ENCODE data around the gene PASK. TPM values are rescaled to one million over a fixed set of nuclear protein-coding genes. Genes with fewer than 3 reads are reported as not detected.

PASK gene
- total RNA-seq, 4 donors from 2014 or later, result 4.1 to 8.1 (median 5.9) TPM

DNA sequence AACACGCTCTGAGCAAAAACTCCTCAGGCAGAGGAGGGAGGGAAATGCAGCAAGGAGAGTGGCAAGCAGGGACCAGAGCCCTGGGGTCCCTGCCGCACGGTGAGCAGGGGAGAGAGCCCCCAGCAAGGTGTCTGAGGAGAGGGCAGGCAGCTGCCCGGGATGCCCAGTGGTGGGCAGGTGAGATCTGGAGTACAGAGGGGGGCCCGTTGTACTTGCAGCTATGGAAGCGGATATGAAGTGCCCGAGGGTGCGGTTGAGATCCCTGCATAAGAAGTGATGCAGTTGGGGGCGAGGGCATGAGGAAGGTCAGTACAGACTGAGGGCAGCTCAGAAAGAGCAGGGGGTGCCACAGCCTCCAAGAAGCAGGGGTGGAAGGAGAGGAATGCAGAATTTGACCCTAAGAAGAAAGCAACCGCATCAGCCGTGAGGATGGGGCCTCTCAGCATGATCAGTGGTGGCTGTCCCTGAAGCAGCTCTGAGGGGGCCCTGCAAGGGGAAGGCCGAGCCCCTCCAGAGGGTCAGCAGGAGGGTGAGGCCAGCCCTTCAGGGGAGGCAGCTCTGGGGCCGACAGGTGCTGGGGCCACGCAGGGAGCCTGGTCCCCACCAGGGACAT is 76.6 kb downstream of the PASK start:
- no peak overlapping the region for H3K4me3 ChIP-seq
- no peaks in the 10 kb centered on the region for H3K4me1 ChIP-seq
- H3K27ac ChIP-seq, result no peak overlapping the region
- WGBS, 2 donors, result 54 to 71% methylated on average over 12 of the region's 14 CpGs
- DNase-seq (ENCODE audit: low spot score in 2 of 2), result peak in 1 of 2 donors; percentile 9
- no peaks in the 10 kb centered on the region for H3K27me3 ChIP-seq
- H3K9me3 ChIP-seq, result no peaks in the 10 kb centered on the region
- H3K36me3 ChIP-seq, result peaks cover 0 to 93% (median 0%) of the 10 kb centered on the region in 3 donors
- TF ChIP-seq, protein P1, sequence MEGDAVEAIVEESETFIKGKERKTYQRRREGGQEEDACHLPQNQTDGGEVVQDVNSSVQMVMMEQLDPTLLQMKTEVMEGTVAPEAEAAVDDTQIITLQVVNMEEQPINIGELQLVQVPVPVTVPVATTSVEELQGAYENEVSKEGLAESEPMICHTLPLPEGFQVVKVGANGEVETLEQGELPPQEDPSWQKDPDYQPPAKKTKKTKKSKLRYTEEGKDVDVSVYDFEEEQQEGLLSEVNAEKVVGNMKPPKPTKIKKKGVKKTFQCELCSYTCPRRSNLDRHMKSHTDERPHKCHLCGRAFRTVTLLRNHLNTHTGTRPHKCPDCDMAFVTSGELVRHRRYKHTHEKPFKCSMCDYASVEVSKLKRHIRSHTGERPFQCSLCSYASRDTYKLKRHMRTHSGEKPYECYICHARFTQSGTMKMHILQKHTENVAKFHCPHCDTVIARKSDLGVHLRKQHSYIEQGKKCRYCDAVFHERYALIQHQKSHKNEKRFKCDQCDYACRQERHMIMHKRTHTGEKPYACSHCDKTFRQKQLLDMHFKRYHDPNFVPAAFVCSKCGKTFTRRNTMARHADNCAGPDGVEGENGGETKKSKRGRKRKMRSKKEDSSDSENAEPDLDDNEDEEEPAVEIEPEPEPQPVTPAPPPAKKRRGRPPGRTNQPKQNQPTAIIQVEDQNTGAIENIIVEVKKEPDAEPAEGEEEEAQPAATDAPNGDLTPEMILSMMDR (IDR thresholded peaks at IDR 0.05), result no peak
- no peak for TF ChIP-seq POLR2A (IDR thresholded peaks at IDR 0.05)
- TF ChIP-seq EP300 (IDR thresholded peaks at IDR 0.05), result no peak

GRCh38 chr2:241072151-241072550 is 77.1 kb downstream of the PASK start:
- Histone ChIP-seq H3K4me1 (no peaks in the 10 kb centered on the region), H3K27ac (no peak overlapping the region), H3K4me3 (no peak overlapping the region), H3K27me3 (no peaks in the 10 kb centered on the region), H3K36me3 (peaks cover 0 to 98% (median 0%) of the 10 kb centered on the region in 3 donors), H3K9me3 (no peaks in the 10 kb centered on the region)
- WGBS, 2 donors, result 71 to 80% methylated on average over 7 to 8 of the region's 9 CpGs
- DNase-seq (ENCODE audit: low spot score in 2 of 2), result no peak
- TF ChIP-seq, protein P1 (IDR thresholded peaks at IDR 0.05), result no peak
- TF ChIP-seq POLR2A (IDR thresholded peaks at IDR 0.05) (no peak), EP300 (IDR thresholded peaks at IDR 0.05) (no peak)

GRCh38 chr2:241071677-241072111 is 77.6 kb downstream of the PASK start:
- TF ChIP-seq, protein P1 (IDR thresholded peaks at IDR 0.05), result no peak
- TF ChIP-seq EP300 (IDR thresholded peaks at IDR 0.05) (no peak), POLR2A (IDR thresholded peaks at IDR 0.05) (no peak)
- no peaks in the 10 kb centered on the region for H3K27me3 ChIP-seq
- H3K4me3 ChIP-seq, result no peak overlapping the region
- H3K4me1 ChIP-seq, result no peaks in the 10 kb centered on the region
- WGBS, 2 donors, result 80 to 91% methylated on average over 11 to 19 of the region's 25 CpGs
- no peaks in the 10 kb centered on the region for H3K9me3 ChIP-seq
- H3K27ac ChIP-seq, result no peak overlapping the region
- peaks cover 0 to 100% (median 0%) of the 10 kb centered on the region in 3 donors for H3K36me3 ChIP-seq
- DNase-seq (ENCODE audit: low spot score in 2 of 2), result no peak

DNA sequence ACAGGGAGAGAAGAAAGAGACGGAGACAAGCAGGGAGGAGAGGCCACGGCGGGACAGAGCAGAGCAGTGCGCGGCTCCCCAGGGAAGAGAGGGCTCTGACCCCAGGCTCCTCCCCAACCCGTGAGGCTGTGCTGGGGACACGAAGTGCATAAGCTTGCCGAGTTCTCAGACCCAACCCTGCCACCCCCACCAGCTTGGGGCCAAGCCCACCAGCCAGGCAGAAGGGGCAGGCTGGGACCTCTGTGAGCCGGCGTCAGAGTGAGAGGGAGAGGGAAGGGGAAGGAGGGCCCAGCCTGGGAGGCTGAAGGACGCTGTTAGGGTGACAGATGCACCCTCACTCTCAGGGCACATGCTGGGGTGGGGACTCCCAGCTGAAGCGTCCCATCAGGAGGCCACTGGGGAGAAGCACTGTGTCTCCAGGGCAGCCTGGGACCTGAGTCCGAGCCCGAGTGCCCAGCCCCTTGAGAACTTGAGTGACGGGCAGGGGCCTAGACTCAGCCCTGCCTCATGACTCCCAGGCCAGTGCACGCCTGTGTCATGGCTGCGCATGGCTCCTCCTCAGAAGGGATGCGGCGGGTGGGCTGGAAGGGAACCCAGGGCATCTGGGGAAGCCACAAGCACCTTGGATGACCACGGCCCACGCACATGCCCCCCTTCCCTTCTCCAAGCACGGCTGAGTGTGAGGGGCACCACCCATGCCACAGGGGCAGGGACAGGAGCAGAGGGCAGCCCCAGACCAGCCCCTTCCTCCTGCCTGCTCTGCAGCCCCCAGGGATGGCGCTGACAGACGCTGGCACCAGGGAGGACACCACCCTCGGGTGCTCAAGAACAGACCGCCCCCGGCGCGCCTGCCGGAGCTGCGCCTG is 78.2 kb downstream of the PASK start:
- no peak for DNase-seq (ENCODE audit: low spot score in 2 of 2)
- H3K27me3 ChIP-seq, result no peaks in the 10 kb centered on the region
- no peak overlapping the region for H3K4me3 ChIP-seq
- H3K27ac ChIP-seq, result no peak overlapping the region
- peaks cover 0 to 100% (median 0%) of the 10 kb centered on the region in 3 donors for H3K36me3 ChIP-seq
- WGBS, 2 donors, result 75 to 77% methylated on average over 16 to 30 of the region's 31 CpGs
- no peaks in the 10 kb centered on the region for H3K9me3 ChIP-seq
- no peaks in the 10 kb centered on the region for H3K4me1 ChIP-seq
- TF ChIP-seq, protein P1 (IDR thresholded peaks at IDR 0.05), result no peak
- TF ChIP-seq EP300 (IDR thresholded peaks at IDR 0.05) (no peak), POLR2A (IDR thresholded peaks at IDR 0.05) (no peak)

DNA sequence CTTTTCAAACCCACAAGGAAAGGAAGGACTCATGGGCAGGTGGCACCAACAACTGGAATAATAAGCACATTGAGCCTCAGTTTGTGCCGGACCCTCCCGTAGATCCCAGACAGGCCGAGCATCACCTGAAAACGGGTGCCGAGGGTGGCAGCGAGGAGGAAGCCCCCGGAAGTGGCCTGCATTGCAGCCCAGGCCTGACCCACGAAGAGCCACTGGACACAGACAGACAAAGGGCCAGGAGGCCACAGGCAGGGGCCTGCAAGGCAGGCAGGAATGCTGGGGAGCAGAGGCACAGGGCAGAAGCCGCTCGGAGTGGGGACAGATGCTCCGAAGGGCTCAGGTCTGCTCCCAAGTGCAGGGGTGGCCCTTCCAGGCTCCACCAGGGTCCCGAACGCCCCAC is 78.9 kb downstream of the PASK start:
- H3K36me3 ChIP-seq, result peaks cover 0 to 100% (median 0%) of the 10 kb centered on the region in 3 donors
- 85 to 86% methylated on average over 7 to 13 of the region's 13 CpGs for WGBS, 2 donors
- no peak overlapping the region for H3K4me3 ChIP-seq
- no peak for DNase-seq (ENCODE audit: low spot score in 2 of 2)
- no peaks in the 10 kb centered on the region for H3K9me3 ChIP-seq
- H3K4me1 ChIP-seq, result no peaks in the 10 kb centered on the region
- no peaks in the 10 kb centered on the region for H3K27me3 ChIP-seq
- TF ChIP-seq EP300 (IDR thresholded peaks at IDR 0.05) (no peak), POLR2A (IDR thresholded peaks at IDR 0.05) (no peak)
- TF ChIP-seq, protein P1 (IDR thresholded peaks at IDR 0.05), result no peak
- no peak overlapping the region for H3K27ac ChIP-seq

All from tibial nerve (tissue), 4 donors.